HEK293T (cell line): ENCODE results near the gene PABPC1L.

Experiments used
- ARNT ChIP-seq: fragments of 450-650 bp; IDR thresholded peaks from 2 replicates; pipeline ENCODE4 v1.6.1; 2017; ENCODE audit warnings: mild to moderate bottlenecking
- BHLHE40 ChIP-seq: fragments of 450-650 bp; IDR thresholded peaks from 2 replicates; pipeline ENCODE4 v1.6.1; 2016; ENCODE audit warnings: mild to moderate bottlenecking, moderate library complexity, borderline replicate concordance
- ELF4 ChIP-seq: fragments of 450-650 bp; IDR thresholded peaks from 2 replicates; pipeline ENCODE4 v1.6.1; 2017; ENCODE audit warnings: antibody characterized with exemption
- FOXA1 ChIP-seq: fragments of 450-650 bp; IDR thresholded peaks from 2 replicates; pipeline ENCODE4 v1.6.1; 2016; ENCODE audit warnings: mild to moderate bottlenecking
- FOXK2 ChIP-seq: fragments of 450-650 bp; IDR thresholded peaks from 2 replicates; pipeline ENCODE4 v1.6.1; 2016; ENCODE audit warnings: mild to moderate bottlenecking
- FOXM1 ChIP-seq: fragments of 450-650 bp; IDR thresholded peaks from 2 replicates; pipeline ENCODE4 v1.6.1; 2017; ENCODE audit warnings: mild to moderate bottlenecking, borderline replicate concordance
- HDGF ChIP-seq: fragments of 450-650 bp; IDR thresholded peaks from 2 replicates; pipeline ENCODE4 v1.6.1; 2017; ENCODE audit warnings: antibody characterized with exemption, borderline replicate concordance
- L3MBTL2 ChIP-seq: fragments of 450-650 bp; conservative IDR thresholded peaks from 2 replicates; pipeline ENCODE4 v1.6.1; 2016; ENCODE audit warnings: mild to moderate bottlenecking
- LEF1 ChIP-seq: fragments of 450-650 bp; IDR thresholded peaks from 2 replicates; pipeline ENCODE4 v1.6.1; 2017; ENCODE audit warnings: mild to moderate bottlenecking, borderline replicate concordance
- NFRKB ChIP-seq: fragments of 450-650 bp; IDR thresholded peaks from 2 replicates; pipeline ENCODE4 v1.6.1; 2016; ENCODE audit warnings: mild to moderate bottlenecking, moderate library complexity
- SUZ12 ChIP-seq: fragments of 450-650 bp; IDR thresholded peaks from 2 replicates; pipeline ENCODE4 v1.6.1; 2016; ENCODE audit warnings: mild to moderate bottlenecking
- TARDBP ChIP-seq: fragments of 450-650 bp; IDR thresholded peaks from 2 replicates; pipeline ENCODE4 v1.6.1; 2016
- ZNF384 ChIP-seq: fragments of 450-650 bp; IDR thresholded peaks from 2 replicates; pipeline ENCODE4 v1.6.1; 2016
- TF ChIP-seq, protein P1 (sequence below): fragments of 450-650 bp; IDR thresholded peaks from 2 replicates; pipeline ENCODE4 v1.6.1; 2016

DNA sequence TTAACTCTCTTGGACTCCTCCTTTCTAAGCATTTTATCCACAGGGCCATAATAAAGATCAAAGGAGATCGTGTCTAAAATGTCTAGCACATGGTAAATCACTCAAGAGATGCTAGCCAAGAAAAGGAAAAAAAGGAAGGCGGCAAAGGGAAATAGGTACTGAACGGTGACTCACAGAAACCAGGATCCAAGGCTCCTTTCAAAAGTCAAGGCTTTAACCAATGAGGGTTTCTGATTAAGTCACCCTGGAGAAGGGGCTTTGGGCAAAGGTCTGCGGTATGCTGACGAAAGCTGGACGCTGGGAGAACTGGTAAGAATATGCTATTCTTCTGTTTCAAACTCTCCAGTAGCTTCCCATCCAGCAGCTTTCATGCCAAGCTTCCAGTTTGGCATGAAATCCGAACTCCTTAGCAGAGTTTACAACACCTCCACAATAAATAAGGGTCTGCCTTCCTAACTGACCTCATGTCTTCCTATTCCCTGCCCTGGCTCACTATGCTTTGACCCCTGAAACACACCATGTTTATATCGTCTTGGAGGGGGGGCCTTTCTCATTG lies 49.3 kb downstream of the PABPC1L start:
- TF ChIP-seq L3MBTL2 (no peak), ELF4 (no peak), BHLHE40 (no peak), FOXK2 (no peak), SUZ12 (no peak), FOXM1 (no peak), ARNT (no peak), TARDBP (no peak), NFRKB (no peak), FOXA1 (no peak), ZNF384 (no peak), LEF1 (no peak), HDGF (no peak)
- TF ChIP-seq, protein P1, sequence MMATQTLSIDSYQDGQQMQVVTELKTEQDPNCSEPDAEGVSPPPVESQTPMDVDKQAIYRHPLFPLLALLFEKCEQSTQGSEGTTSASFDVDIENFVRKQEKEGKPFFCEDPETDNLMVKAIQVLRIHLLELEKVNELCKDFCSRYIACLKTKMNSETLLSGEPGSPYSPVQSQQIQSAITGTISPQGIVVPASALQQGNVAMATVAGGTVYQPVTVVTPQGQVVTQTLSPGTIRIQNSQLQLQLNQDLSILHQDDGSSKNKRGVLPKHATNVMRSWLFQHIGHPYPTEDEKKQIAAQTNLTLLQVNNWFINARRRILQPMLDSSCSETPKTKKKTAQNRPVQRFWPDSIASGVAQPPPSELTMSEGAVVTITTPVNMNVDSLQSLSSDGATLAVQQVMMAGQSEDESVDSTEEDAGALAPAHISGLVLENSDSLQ: no peak
